K562 (cell line): ENCODE results near the gene PDCD1. TPM values are rescaled to one million over a fixed set of nuclear protein-coding genes. Genes with fewer than 3 reads are reported as not detected.

Source experiments
- ARID4B ChIP-seq: sonication (generic); formaldehyde crosslinking; IDR thresholded peaks from 2 replicates; pipeline ENCODE4 v1.8.0; 2022; ENCODE audit warnings: mild to moderate bottlenecking, missing genetic modification reagents
- COPS2 ChIP-seq: fragments of 450-650 bp; conservative IDR thresholded peaks from 2 replicates; pipeline ENCODE4 v1.6.1; 2016; ENCODE audit warnings: mild to moderate bottlenecking, moderate library complexity
- DEAF1 ChIP-seq: fragments of 450-650 bp; formaldehyde crosslinking; IDR thresholded peaks from 2 replicates; pipeline ENCODE4 v1.4.0; 2020; ENCODE audit warnings: mild to moderate bottlenecking, moderate library complexity
- ELF4 ChIP-seq: fragments of 450-650 bp; formaldehyde crosslinking; IDR thresholded peaks from 2 replicates; pipeline ENCODE4 v1.4.0; 2022; ENCODE audit warnings: missing genetic modification characterization
- HDAC6 ChIP-seq: IDR thresholded peaks from 2 replicates; pipeline ENCODE4 v1.6.1; 2012; ENCODE audit warnings: low read depth, mild to moderate bottlenecking, control low read depth, inconsistent platforms, low read length, moderate library complexity
- NR2F6 ChIP-seq: fragments of 450-650 bp; formaldehyde crosslinking; IDR thresholded peaks from 2 replicates; pipeline ENCODE4 v1.4.0; 2020; ENCODE audit warnings: mild to moderate bottlenecking
- SIX5 ChIP-seq, 2 experiments: IDR thresholded peaks; 2 replicates each; pipeline ENCODE4 v1.6.1; 2011; ENCODE audit warnings: low read length in 2 of 2, borderline replicate concordance in 1 of 2, low read depth in 1 of 2, mild to moderate bottlenecking in 1 of 2, moderate library complexity in 1 of 2; ENCODE audit not compliant: insufficient read depth in 1 of 2
- SMAD2 ChIP-seq: fragments of 150-350 bp; IDR thresholded peaks from 2 replicates; pipeline ENCODE4 v1.6.1; 2014; ENCODE audit warnings: low read depth, mild to moderate bottlenecking, low read length
- ZNF512 ChIP-seq: IDR thresholded peaks from 2 replicates; pipeline ENCODE4 v1.6.1; 2016; ENCODE audit warnings: missing genetic modification characterization, missing compliant biosample characterization
- ZNF644 ChIP-seq: fragments of 200-800 bp; sonication (Bioruptor generic); IDR thresholded peaks from 2 replicates; pipeline ENCODE4 v1.6.1; 2016; ENCODE audit warnings: low read depth, missing genetic modification characterization, missing compliant biosample characterization
- polyA plus RNA-seq, 8 experiments: library from polyadenylated mRNA; depleted of rRNA in 4 of 8; stranded (reverse) in 5 of 8; unstranded in 3 of 8; fragments of >200 nt; fragmentation: Nextera tagmentation in 2 of 8; fragmentation: Illumina TruSeq in 1 of 8; extraction: Ambion mirVana in 2 of 8; extraction: Trizol in 1 of 8; gene quantifications; 2 replicates each; pipeline versions ENCODE4 v1.2.1 to v1.2.3, GENCODE V29; 2011 to 2014; ENCODE audit warnings: inconsistent platforms in 1 of 8, missing spikeins in 1 of 8
- total RNA-seq, 7 experiments: library from RNA; depleted of rRNA in 6 of 7; stranded (reverse); fragments of >200 nt in 6 of 7; fragmentation: Illumina TruSeq in 2 of 7; extraction: Trizol in 2 of 7; gene quantifications; 2 replicates each; pipeline versions ENCODE4 v1.2.1 to v1.2.3, GENCODE V29; 2011 to 2021; ENCODE audit warnings: low replicate concordance in 1 of 7
- TF ChIP-seq, protein P1 (sequence below): fragments of 250-450 bp; sonication (Bioruptor Pico); IDR thresholded peaks from 2 replicates; pipeline ENCODE4 v1.8.0; 2021; ENCODE audit warnings: borderline replicate concordance, mild to moderate bottlenecking, moderate library complexity; ENCODE audit not compliant: poor library complexity, severe bottlenecking
- TF ChIP-seq, protein P2 (sequence below): IDR thresholded peaks from 3 replicates; pipeline ENCODE4 v1.6.1; 2011; ENCODE audit warnings: borderline replicate concordance, mild to moderate bottlenecking; ENCODE audit not compliant: insufficient read length, insufficient read depth
- TF ChIP-seq, protein P3 (sequence below): sonication (generic); formaldehyde crosslinking; IDR thresholded peaks from 2 replicates; pipeline ENCODE4 v1.8.0; 2022; ENCODE audit warnings: missing genetic modification reagents, mild to moderate bottlenecking, borderline replicate concordance
- TF ChIP-seq, protein P4 (sequence below): fragments of 450-650 bp; formaldehyde crosslinking; IDR thresholded peaks from 2 replicates; pipeline ENCODE4 v1.4.0; 2020; ENCODE audit warnings: mild to moderate bottlenecking

Gene PDCD1
- total and polyA plus RNA-seq, 9 of the 15 experiments (the other 6 are each of a cell fraction or from before 2014, with no cell fraction given), result 0.15 to 2.5 (median 1.0) TPM; not detected in 2

- TF ChIP-seq, protein P1, sequence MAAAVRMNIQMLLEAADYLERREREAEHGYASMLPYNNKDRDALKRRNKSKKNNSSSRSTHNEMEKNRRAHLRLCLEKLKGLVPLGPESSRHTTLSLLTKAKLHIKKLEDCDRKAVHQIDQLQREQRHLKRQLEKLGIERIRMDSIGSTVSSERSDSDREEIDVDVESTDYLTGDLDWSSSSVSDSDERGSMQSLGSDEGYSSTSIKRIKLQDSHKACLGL, result no peak
- TF ChIP-seq ZNF644 (tag), result no peak
- TF ChIP-seq NR2F6 (CRISPR knock-in tag), result no peak
- TF ChIP-seq ARID4B, result no peak
- TF ChIP-seq SIX5 (IDR thresholded peaks at IDR 0.05; ENCODE audit: borderline replicate concordance in 1 of 2, insufficient read depth in 1 of 2, low read depth in 1 of 2, low read length in 2 of 2), result no peak
- TF ChIP-seq SMAD2, result no peak
- TF ChIP-seq, protein P2, sequence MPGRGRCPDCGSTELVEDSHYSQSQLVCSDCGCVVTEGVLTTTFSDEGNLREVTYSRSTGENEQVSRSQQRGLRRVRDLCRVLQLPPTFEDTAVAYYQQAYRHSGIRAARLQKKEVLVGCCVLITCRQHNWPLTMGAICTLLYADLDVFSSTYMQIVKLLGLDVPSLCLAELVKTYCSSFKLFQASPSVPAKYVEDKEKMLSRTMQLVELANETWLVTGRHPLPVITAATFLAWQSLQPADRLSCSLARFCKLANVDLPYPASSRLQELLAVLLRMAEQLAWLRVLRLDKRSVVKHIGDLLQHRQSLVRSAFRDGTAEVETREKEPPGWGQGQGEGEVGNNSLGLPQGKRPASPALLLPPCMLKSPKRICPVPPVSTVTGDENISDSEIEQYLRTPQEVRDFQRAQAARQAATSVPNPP, result no peak
- TF ChIP-seq HDAC6, result no peak
- TF ChIP-seq DEAF1 (CRISPR knock-in tag), result no peak
- TF ChIP-seq ELF4, result no peak
- TF ChIP-seq, protein P3, sequence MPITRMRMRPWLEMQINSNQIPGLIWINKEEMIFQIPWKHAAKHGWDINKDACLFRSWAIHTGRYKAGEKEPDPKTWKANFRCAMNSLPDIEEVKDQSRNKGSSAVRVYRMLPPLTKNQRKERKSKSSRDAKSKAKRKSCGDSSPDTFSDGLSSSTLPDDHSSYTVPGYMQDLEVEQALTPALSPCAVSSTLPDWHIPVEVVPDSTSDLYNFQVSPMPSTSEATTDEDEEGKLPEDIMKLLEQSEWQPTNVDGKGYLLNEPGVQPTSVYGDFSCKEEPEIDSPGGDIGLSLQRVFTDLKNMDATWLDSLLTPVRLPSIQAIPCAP, result no peak
- TF ChIP-seq, protein P4, sequence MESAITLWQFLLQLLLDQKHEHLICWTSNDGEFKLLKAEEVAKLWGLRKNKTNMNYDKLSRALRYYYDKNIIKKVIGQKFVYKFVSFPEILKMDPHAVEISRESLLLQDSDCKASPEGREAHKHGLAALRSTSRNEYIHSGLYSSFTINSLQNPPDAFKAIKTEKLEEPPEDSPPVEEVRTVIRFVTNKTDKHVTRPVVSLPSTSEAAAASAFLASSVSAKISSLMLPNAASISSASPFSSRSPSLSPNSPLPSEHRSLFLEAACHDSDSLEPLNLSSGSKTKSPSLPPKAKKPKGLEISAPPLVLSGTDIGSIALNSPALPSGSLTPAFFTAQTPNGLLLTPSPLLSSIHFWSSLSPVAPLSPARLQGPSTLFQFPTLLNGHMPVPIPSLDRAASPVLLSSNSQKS (CRISPR knock-in tag), result no peak
- TF ChIP-seq ZNF512 (tag), result no peak
- no peak for TF ChIP-seq COPS2
Measured at GRCh38 chr2:241892299-241893137, 33.8 kb upstream of the PDCD1 start (continued).
